Measurements from ENCODE around the gene EDEM3.
A peak's percentile ranks its signal among the peaks of the same experiment; 100 is the strongest.

EDEM3 gene

GRCh38 chr1:184781941-184782340, 27.3 kb upstream of the EDEM3 start:
- TF ChIP-seq CTCF (conservative IDR thresholded peaks at IDR 0.05): no peak
- no peak overlapping the region for H3K27ac ChIP-seq

- no peak for TF ChIP-seq CTCF (conservative IDR thresholded peaks at IDR 0.05)
- H3K27ac ChIP-seq: no peak overlapping the region
Measured at GRCh38 chr1:184775885-184776284, 21.2 kb upstream of the EDEM3 start.

- H3K27ac ChIP-seq: no peak overlapping the region
- TF ChIP-seq CTCF (conservative IDR thresholded peaks at IDR 0.05): no peak
Measured at GRCh38 chr1:184775329-184775728, 20.7 kb upstream of the EDEM3 start.

DNA sequence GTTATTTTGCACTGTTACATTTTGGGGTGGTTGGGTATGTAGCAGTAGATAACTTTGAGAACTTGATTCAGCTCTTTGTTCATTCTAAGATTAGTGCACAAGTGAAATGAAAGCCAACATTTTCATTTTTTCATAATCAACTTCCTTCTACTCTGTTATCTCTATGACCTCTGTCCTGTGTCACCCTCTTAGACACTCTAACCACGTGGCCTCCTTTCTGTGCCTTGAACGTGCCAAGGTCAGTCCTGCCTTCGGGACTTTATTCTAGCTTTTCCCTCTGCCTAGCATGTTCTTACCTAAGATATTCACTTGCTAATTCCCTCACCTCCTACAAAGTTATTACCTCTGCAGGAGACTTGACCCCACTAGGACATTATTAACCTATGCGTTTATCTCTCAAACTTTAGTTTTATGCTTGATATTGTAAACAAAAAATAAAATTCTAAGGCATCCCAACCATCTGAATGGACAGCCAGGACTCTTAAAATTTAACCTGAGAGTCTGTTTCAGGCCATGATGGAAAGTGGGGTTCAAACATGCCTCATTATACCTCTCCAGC, 19.2 kb upstream of the EDEM3 start:
- H3K27ac ChIP-seq: no peak overlapping the region
- no peak for TF ChIP-seq CTCF (conservative IDR thresholded peaks at IDR 0.05)

GRCh38 chr1:184771190-184771691, 16.6 kb upstream of the EDEM3 start:
- H3K27ac ChIP-seq: no peak overlapping the region
- no peak for TF ChIP-seq CTCF (conservative IDR thresholded peaks at IDR 0.05)

DNA sequence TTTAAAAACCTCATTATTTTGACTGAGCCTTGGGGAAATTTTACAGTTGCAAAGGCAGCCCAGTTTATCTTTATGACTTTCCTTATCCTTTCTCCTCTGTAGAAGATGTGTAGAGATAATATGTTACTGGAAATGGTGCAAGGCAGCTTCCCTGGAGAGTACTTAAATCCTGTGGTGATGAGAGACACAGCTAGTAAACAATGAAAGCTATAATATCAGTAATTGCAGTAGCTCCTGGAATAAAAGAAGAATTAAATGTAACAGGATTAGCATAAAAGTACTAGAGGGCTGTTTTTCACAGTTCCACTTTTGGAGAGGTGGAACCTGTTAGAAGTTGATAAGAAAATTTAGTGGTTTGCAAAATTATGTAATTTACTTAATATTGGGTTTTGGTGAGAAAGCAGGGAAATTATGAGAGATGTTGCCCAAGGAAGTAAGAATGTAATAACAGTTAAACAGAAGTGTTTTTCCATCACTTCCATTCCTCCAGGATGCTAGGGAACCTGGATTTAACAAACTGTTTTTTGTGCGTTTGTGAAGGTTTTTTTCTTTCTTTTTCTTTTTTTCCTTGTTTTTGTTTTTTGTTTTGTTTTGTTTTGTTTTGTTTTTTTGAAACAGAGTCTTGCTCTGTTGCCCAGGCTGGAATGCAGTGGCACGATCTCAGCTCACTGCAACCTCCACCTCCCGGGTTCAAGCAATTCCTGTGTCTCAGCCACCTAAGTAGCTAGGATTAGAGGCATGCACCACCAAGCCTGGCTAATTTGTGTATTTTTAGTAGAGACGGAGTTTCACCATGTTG, 15.7 kb upstream of the EDEM3 start:
- TF ChIP-seq CTCF (conservative IDR thresholded peaks at IDR 0.05): no peak

GRCh38 chr1:184769241-184769640, 14.6 kb upstream of the EDEM3 start:
- no peak for TF ChIP-seq CTCF (conservative IDR thresholded peaks at IDR 0.05)
- peak overlapping the region; percentile 38; the same call in 1 of the 2 replicates for H3K27ac ChIP-seq

More for the DNA sequence above, 15.7 kb upstream of the EDEM3 start:
- peak overlapping the region; percentile 38 for H3K27ac ChIP-seq

Data from VCaP (cell line).